ENCODE data around the gene HLA-DRB1.

DNA sequence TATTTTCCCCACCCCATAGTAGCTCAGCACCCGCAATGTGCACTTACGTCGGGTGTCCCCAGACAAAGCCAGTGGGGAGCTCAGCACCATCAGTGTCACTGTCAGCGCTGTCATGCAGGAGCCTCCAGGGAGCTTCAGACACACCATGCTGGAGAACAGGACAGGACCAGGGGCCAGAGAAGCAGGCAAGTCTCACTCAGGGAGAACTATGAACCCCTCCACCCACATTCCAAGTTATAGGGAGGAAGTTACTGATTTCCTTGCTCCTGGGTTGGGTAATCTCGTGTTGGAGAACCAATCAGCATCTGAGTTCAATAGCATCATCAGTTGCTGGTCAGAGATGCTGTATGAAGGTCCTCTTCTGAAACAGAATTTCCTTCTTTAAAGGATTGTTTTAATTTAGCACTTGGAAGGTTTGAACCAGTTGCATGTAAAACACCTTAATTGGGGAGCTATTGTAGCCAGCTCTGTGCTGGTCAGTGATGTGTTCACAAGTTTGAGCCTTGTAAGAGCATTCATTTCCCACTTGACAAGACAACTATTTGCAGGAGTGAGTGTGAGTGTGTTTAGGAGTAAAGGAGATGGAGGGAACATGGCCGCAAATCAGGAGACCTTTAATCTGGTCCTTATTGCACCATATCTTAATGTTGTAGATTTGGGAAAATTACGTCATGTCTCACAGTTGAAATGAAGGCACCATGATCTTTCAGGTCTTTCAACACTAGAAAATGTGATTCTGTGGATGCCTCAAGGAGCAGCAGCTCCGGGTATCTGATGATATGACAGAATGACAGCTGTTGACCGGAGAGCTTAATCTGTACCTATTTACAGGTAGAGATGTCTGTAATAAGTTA is at the start of gene HLA-DRB1:
- TF ChIP-seq, protein P1, sequence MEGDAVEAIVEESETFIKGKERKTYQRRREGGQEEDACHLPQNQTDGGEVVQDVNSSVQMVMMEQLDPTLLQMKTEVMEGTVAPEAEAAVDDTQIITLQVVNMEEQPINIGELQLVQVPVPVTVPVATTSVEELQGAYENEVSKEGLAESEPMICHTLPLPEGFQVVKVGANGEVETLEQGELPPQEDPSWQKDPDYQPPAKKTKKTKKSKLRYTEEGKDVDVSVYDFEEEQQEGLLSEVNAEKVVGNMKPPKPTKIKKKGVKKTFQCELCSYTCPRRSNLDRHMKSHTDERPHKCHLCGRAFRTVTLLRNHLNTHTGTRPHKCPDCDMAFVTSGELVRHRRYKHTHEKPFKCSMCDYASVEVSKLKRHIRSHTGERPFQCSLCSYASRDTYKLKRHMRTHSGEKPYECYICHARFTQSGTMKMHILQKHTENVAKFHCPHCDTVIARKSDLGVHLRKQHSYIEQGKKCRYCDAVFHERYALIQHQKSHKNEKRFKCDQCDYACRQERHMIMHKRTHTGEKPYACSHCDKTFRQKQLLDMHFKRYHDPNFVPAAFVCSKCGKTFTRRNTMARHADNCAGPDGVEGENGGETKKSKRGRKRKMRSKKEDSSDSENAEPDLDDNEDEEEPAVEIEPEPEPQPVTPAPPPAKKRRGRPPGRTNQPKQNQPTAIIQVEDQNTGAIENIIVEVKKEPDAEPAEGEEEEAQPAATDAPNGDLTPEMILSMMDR (IDR thresholded peaks at IDR 0.05): no peak
- TF ChIP-seq EZH2 (IDR thresholded peaks at IDR 0.05) (no peak), EZH2phosphoT487 (IDR thresholded peaks at IDR 0.05) (no peak)

Data from neural progenitor cell (in vitro differentiated cells).